BJ (cell line): ENCODE data around the gene KLF7. TPM values are rescaled to one million over a fixed set of nuclear protein-coding genes. Genes with fewer than 3 reads are reported as not detected.
"Not testable (repeated sequence)": the region's sequence is repeated elsewhere in the genome, so short reads cannot be mapped to it uniquely, and the experiment has no call there.

Experiments used
- CTCF ChIA-PET: fragments of 350-600 bp; formaldehyde crosslinking; extraction: SDS; loops from one replicate; lab custom pipeline; 2021; ENCODE audit warnings: antibody characterized with exemption, inconsistent platforms; lab: Yijun Ruan, JAX
- POLR2A ChIA-PET: fragments of 300-600 bp; sonication (Branson Sonifier 250); formaldehyde crosslinking; extraction: SDS; loops from one replicate; lab custom pipeline; 2021; ENCODE audit warnings: antibody characterized with exemption; lab: Charles Lee
- DNase-seq: peaks from one replicate; pipeline ENCODE4 v3.0.0-alpha.2; 2011; ENCODE audit warnings: low read depth
- H3K27me3 ChIP-seq: 2 replicates; pipeline ENCODE4 v1.6.0; 2011; ENCODE audit warnings: low read length; ENCODE audit not compliant: control insufficient read depth, insufficient read depth
- H3K36me3 ChIP-seq: 2 replicates; pipeline ENCODE4 v1.5.1; 2011; ENCODE audit warnings: low read length; ENCODE audit not compliant: control insufficient read depth, insufficient read depth
- H3K4me3 ChIP-seq: 2 replicates; pipeline ENCODE4 v1.5.1; 2011; ENCODE audit warnings: low read depth, mild to moderate bottlenecking, control low read depth, low read length
- polyA plus RNA-seq: library from polyadenylated mRNA; depleted of rRNA; stranded (reverse); fragments of >200 nt; gene quantifications from 2 replicates; pipeline ENCODE4 v1.2.3, GENCODE V29; 2011
- TF ChIP-seq, protein P1 (sequence below): IDR thresholded peaks from 2 replicates; pipeline ENCODE4 v1.5.1; 2011; ENCODE audit warnings: low read depth, mild to moderate bottlenecking, control low read depth, inconsistent platforms, low read length, moderate library complexity; ENCODE audit not compliant: insufficient read depth

The KLF7 gene
- polyA plus RNA-seq, 1 experiment, result 41.9 TPM

DNA sequence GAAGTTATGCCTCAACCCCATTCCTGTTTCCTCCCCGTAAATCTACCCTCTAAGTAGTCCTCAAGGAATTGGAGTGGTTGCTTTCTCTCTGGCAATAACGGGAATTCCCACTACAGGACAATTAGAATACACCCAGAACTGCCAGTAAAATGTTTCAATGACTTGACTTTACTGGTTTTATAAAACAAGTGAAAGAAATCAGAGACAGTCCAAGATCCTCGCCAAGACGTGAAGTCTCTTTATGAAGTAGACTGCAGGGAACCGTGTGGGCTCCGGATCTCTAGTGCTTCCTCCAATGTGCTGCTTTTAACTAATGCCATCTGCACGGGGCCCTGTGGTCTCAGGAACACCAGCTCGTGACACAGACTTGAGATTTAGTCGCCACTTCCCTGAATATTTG is 125.1 kb downstream of the KLF7 start:
- DNase-seq, result no peak
- Histone ChIP-seq H3K4me3 (no peak overlapping the region), H3K27me3 (no peaks in the 10 kb centered on the region), H3K36me3 (no peaks in the 10 kb centered on the region)
- CTCF ChIA-PET, result no interaction called here
- TF ChIP-seq, protein P1, sequence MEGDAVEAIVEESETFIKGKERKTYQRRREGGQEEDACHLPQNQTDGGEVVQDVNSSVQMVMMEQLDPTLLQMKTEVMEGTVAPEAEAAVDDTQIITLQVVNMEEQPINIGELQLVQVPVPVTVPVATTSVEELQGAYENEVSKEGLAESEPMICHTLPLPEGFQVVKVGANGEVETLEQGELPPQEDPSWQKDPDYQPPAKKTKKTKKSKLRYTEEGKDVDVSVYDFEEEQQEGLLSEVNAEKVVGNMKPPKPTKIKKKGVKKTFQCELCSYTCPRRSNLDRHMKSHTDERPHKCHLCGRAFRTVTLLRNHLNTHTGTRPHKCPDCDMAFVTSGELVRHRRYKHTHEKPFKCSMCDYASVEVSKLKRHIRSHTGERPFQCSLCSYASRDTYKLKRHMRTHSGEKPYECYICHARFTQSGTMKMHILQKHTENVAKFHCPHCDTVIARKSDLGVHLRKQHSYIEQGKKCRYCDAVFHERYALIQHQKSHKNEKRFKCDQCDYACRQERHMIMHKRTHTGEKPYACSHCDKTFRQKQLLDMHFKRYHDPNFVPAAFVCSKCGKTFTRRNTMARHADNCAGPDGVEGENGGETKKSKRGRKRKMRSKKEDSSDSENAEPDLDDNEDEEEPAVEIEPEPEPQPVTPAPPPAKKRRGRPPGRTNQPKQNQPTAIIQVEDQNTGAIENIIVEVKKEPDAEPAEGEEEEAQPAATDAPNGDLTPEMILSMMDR, result no peak
- POLR2A ChIA-PET, result no interaction called here

DNA sequence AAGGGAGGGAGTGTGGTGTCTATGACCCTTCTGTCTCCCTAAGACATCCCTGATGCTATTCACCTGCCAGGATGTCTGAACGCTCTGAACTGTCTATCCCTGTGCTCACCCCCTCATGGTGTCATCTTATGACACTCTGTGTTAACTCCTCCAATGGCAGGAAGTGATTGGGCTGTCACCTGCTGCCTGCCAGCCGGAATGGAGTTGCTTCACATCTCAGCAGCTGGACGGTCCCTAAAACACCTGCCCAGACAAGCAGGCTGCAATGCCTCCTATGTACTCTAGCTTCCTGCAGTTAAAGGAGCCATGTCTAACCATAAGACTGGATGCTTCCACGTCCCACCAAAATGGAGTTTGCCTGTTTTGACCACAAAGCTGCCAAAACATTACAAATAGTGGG is 126.5 kb downstream of the KLF7 start:
- Histone ChIP-seq H3K36me3 (no peaks in the 10 kb centered on the region), H3K27me3 (no peaks in the 10 kb centered on the region), H3K4me3 (no peak overlapping the region)
- ChIA-PET CTCF (interaction anchor here (1.1 kb wide), 1 partner anchor 9 kb away, joined by 5 read pairs; no protein-coding TSS in a partner anchor), POLR2A (no interaction called here)
- DNase-seq, result no peak
- TF ChIP-seq, protein P1, result no peak

GRCh38 chr2:207038299-207038698 is 127.4 kb downstream of the KLF7 start:
- POLR2A ChIA-PET, result no interaction called here

DNA sequence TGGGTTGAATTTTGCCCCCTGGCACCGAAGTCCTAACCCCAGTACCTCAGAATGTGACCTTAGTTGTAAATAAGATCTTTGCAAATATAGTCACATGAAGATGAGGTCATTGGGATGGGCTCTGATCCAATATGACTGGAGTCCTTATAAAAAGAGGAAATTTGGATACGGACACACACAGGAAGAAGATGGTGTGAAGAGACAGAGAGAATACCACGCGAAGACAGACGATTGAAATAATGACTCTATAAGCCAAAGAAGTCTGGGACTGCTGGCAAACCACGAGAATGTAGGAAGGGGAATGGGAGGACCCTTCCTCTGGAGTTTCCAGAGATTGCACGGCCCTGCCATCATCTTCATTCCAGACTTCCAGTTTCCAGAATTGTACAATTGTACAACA is 127.9 kb downstream of the KLF7 start:
- CTCF ChIA-PET, result interaction anchor here (0.7 kb wide), 1 partner anchor 22 kb away, joined by 3 read pairs; no protein-coding TSS in a partner anchor
- no peak overlapping the region for H3K4me3 ChIP-seq
- DNase-seq, result no peak
- H3K27me3 ChIP-seq, result no peaks in the 10 kb centered on the region
- POLR2A ChIA-PET, result no interaction called here
- TF ChIP-seq, protein P1, result no peak
- H3K36me3 ChIP-seq, result no peaks in the 10 kb centered on the region

More at GRCh38 chr2:207038299-207038698, 127.4 kb downstream of the KLF7 start:
- Histone ChIP-seq H3K4me3 (no peak overlapping the region), H3K27me3 (no peaks in the 10 kb centered on the region), H3K36me3 (no peaks in the 10 kb centered on the region)
- CTCF ChIA-PET, result interaction anchor here (0.7 to 1.1 kb wide), 2 partner anchors 10 to 23 kb away, joined by 3 to 5 read pairs; no protein-coding TSS in a partner anchor
- TF ChIP-seq, protein P1, result no peak
- no peak for DNase-seq

DNA sequence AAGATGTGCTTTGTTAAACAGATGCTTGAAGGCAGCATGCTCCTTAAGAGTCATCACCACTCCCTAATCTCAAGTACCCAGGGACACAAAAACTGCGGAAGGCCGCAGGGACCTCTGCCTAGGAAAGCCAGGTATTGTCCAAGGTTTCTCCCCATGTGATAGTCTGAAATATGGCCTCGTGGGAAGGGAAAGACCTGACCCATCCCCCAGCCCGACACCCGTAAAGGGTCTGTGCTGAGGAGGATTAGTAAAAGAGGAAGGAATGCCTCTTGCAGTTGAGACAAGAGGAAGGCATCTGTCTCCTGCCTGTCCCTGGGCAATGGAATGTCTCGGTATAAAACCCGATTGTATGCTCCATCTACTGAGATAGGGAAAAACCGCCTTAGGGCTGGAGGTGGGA is 128.7 kb downstream of the KLF7 start:
- POLR2A ChIA-PET, CTCF ChIA-PET: not testable (repeated sequence)

DNA sequence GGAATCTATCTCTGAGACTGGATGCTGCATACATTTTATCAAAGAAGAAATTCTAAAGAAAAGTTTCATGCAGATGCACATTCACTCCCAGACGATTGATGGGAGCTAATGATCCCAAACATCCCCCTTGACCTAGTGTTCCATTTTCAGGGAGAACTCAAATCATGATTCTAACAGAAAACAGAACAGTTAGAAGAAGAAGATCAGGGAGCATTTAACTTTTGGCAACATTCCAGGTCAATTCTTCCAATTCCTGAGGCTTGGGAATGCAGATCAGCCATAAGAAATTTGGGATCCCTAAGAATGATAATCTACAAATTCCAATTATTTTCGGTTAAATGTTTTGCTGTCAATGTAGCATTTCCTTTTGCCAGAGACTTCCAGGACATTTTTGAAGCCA is 129.9 kb downstream of the KLF7 start:
- Histone ChIP-seq H3K4me3 (no peak overlapping the region), H3K36me3 (no peaks in the 10 kb centered on the region), H3K27me3 (no peaks in the 10 kb centered on the region)
- POLR2A ChIA-PET, result no interaction called here
- TF ChIP-seq, protein P1, result no peak
- no peak for DNase-seq
- CTCF ChIA-PET, result interaction anchor here (0.6 to 0.9 kb wide), 2 partner anchors 47 to 432 kb away, joined by 3 to 4 read pairs; no protein-coding TSS in a partner anchor

More for the DNA sequence above, 128.7 kb downstream of the KLF7 start:
- DNase-seq, H3K27me3 ChIP-seq, H3K36me3 ChIP-seq, H3K4me3 ChIP-seq: not testable (repeated sequence)
